Right forelimb (tissue), 1 donor: ENCODE data around the gene MT1B.
"Not testable (repeated sequence)": the region's sequence is repeated elsewhere in the genome, so short reads cannot be mapped to it uniquely, and the experiment has no call there.

Experiments used
- DNase-seq: peaks from one replicate; pipeline ENCODE4 v3.0.0-alpha.2; 2018

Gene MT1B

DNA sequence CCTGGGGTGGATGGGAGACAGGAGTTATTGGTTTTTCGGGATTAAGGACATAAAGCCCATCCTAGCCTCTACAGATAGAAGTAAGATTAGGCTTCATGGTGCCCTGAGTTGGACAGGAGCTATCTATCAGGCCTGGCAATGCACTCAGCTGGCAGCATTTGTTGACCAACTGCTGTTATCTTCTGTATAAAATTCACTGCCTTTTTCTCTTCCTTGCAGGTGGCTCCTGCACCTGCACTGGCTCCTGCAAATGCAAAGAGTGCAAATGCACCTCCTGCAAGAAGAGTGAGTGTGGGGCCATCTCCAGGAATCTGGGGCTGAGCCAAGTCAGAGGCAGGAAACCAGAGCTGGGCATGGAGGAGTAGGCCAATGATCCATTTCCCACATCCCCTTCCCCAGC is 12.6 kb upstream of the MT1B start:
- no peak for DNase-seq

DNA sequence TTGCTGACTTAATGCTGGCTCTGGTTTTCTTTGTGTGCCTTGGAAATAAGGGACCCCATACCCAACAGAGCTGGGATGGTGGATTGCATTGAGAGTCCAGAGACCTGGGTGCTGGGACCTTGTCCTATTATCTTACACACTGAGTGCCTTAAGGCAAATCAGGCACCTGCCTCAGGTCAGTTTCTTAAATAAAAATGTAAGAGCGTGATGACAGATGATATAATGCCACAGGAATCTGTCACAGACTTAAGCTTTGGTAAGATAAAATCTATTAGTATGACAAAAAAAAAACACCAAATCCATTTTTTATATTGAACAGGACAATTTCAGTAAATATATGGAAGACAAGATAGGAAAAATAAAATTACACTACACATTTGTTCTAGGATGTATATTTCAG is 11.6 kb upstream of the MT1B start:
- no peak for DNase-seq

DNA sequence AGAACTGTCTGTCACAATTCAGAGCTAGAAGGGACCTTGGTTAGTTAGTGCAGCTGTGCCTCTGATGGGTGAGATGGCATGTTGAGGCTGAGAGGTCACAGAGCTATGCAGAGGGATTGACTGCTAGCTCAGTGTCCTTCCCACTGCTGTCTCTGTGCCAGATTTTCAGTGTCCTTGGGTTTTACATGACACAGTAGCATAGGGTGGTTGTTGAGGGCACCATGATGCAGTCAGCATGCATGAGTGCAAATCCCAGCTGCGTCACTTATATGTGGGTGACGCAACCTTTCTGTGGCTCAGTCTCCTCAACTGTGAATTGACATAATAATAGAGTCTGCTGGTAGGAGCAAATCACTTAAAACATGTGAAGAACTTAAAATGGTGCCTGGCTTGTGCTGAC is 10.5 kb upstream of the MT1B start:
- no peak for DNase-seq

DNA sequence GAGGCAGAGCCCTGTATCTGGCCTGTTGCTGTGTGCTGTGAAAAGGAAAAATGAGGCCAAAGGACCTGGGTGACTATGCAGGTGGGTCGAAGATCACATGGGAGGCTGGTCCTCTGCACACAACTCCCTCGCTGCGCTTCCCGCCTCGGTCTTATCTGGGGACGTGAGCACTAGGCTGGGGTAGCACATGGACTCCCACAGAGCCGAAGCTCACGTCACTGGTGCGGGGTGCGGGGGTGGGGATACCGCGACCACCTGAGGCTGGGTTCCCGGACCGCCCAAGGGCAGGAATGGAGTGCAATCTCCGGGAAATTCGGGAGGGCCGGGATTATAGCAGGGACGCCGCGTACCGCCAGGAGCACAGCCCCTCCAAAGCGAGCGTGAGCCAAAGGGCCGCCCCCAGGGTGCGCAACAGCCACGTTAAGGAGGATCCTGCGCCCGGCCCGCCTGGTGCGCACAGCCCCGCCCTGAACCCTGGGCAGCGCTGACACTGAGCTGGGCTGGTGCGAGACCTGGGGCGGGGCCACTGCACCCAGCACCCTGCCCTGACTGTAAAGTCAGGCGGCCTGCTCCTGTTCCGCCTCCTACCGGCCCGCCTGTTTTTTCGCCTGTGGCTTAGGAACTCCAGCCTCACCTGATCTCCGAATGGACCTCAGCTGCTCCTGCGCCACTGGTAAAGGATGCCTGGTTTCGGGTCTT is 8.5 kb upstream of the MT1B start:
- no peak for DNase-seq

DNA sequence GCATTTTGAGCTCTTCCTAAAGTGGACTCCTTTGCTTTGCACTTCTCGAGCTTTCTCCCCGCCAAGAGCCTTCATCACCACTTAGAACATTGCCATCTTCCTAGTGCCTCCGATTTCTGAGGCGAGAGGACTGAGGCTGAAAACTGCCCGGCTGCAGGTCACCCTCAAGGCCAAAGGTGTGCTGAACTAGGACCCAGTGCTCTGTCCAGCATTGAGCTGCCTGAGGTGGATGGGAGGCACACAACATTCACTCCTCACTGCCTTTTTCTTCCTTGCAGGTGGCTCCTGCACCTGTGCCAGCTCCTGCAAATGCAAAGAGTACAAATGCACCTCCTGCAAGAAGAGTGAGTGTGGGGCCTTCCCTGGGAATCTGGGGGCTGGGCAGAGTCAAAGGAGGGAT is 7.9 kb upstream of the MT1B start:
- no peak for DNase-seq

- DNase-seq, result no peak
These were observed 6.4 kb upstream of the MT1B start for GRCh38 chr16:56645311-56645710.

DNA sequence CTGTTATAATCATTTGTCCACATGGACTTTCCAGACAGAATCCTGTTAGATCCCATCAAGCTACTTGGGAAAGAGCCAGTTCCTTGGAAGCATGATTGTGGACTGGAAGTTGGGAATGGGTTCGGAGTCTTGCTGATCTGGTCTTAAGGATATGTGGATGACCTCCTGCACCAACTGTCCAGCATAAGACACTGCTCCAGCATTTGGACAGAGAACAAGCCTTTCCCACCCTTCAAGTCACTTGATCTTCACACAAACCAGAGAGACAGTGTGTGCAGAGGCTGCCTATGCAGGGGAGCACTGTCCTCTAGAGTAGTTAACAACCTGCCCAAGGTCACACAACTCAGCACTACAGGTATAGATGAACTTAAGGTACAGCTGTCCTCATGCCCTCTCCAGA is 5.8 kb upstream of the MT1B start:
- DNase-seq, result no peak

DNA sequence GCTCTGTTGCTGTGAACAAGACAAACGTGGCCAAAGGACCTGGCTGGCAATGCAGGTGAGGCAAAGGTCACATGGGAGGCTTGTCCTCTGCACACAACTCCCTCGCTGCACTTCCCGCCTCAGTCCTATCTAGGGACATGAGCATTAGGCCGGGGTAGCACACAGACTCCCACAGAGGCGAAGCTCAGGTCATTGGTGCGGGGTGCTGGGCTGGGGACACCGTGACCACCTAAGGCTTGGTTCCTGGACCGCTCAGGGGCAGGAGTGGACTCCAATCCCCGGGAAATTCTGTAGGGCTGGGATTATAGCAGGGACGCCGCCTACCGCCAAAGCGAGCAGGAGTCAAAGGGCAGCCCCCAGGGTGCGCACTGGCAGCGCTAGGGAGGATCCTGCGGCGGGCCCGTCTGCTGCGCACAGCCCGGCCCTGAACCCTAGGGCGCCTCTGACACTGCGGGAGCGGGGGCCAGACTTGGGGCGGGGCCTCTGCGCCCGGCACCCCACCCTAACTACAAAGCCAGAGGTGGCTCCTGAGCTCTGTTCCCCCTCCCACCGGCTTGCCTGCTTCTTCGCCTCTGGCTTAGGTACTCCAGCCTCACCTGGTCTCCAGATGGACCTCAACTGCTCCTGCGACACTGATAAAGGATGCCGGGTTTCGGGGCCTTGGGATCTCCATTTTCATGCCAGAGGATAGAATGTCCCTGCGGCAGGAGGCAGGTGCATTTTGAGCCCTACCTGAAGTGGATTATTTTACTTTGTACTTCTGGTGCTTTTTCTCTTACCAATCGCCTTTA is 3.9 kb upstream of the MT1B start:
- no peak for DNase-seq

DNA sequence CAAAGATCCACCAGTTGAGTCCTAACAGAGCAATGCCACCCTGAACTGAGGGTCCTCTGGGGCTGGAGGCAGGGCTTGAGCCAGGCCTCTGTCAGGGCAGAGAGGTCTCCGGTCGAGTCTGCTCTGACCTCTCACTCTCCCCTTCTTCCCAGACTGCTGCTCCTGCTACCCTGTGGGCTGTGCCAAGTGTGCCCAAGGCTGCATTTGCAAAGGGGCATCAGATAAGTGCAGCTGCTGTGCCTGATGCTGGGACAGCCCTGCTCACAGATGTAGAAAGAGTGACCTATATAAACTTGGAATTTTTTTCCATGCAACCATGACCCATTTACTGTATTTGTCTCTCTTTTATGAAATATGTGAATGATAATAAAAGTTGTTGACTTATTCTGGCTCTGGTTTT is 2.4 kb upstream of the MT1B start:
- DNase-seq, result no peak

DNA sequence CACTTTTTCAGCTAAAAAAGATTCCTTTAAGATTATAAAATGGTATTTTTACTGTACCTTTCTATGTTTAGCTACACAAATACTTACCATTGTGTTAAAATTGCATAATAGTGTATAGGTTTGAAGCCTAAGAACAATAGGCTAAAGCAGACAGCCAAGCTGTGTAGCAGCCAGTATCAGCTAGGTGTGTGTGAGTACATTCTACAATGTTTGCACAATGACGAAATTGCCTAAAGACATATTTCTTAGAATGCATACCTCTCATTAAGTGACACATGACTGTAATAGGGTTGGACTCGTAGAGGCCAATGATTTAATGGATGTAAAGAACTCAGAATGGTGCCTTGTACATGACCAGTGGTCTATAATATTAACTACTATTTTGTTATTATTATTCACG is 1.9 kb upstream of the MT1B start:
- no peak for DNase-seq

- DNase-seq, result no peak
These were observed 914 bp downstream of the MT1B start for GRCh38 chr16:56652600-56652999.

DNA sequence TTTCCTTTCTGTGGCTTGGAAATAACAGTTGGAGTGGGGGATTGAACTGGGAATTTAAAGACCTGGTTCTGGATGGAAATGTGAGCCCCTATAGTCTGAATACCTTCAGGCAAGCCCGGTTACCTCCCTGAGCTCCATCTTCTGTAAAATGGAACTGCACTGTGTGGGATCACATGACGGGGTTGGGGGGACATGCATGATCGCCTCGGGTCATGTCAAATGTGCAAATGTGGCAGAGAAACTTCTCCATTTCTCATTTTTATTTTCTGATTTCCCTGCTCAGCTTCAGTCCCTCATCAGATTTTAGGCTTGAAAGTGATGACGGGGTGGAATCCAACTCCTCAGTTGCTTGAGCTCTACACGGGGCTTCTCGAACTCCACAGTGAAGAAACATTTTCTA is 1.5 kb downstream of the MT1B start:
- DNase-seq, result no peak

- no peak for DNase-seq
These were observed 6.1 kb downstream of the MT1B start, which contains the start of gene MT1F for GRCh38 chr16:56657555-56658326. TSS of gene MT1F (plus strand) at chr16:56657959. CDS start at chr16:56658059, 100 bp downstream.

DNA sequence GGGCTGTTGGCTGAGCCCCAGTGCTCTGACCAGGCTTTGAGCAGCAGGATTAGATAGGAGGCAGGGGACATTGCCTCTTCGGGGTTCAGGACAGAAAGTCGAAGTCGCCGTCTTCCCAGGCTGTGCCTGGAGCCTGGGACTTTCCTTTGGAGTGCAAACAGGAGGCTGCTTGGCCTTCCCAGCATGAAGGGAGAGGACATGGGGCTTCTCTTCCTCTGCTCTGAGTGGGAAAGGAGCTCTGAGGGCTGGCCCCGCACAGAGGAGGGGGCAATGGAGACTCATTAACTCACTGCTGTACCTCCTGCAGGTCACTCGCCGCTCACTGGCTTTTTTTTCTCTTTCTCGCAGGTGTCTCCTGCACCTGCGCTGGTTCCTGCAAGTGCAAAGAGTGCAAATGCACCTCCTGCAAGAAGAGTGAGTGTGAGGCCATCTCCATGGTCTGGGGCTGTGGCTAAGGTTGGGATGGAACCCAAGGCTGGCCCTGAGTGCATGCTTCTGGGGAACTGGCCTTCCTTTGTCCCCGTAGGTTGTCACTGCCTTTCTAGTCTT is 6.7 kb downstream of the MT1B start:
- DNase-seq, result no peak

DNA sequence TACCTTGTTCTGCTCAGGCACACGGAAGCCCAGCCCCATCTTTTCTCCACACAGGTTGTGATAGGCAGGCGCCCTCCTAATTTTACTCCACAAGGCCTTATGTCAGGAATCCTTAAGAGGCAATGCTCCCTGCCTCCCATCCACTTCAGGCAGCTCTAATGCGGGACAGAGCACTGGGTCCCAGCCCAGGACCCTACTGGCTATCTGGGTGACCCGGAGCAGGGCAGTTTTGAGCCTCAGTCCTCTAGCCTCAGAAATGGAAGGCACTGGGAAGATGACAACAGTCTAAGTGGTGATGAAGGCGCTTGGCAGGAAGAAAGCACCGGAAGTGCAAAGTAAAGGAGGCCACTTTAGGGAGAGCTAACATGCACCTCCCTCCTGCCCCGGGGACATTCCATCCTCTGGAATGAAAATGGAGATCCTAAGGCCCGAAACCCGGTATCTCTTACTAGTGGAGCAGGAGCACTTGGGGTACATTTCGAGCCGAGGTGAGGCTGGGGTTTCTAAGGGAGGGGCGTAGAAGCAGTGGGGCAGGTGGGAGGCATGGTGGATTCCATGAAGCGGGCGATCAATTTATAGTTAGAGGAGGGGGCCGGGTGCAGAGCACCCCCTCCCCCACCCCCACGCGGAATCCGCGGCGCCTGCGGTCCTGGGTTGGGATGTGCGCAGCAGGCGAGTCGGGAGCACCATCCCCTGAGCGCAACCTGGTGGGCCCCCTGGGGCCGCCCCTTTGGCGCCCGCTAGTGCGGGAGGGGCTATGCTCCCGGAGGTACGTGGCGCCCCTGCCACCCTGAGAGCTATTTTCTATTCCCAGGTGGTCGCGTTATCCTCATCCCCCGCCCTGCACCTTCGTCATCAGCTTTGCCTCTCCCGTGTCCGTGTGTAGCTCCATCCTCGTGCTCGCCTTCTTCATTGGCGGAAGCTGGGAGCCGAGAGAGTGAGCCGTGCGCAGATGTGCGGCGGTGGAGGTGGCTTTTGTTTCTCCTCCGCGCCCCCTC is 11.0 kb downstream of the MT1B start:
- DNase-seq, result no peak

- no peak for DNase-seq
These were observed 12.8 kb downstream of the MT1B start for GRCh38 chr16:56664506-56664905.

DNA sequence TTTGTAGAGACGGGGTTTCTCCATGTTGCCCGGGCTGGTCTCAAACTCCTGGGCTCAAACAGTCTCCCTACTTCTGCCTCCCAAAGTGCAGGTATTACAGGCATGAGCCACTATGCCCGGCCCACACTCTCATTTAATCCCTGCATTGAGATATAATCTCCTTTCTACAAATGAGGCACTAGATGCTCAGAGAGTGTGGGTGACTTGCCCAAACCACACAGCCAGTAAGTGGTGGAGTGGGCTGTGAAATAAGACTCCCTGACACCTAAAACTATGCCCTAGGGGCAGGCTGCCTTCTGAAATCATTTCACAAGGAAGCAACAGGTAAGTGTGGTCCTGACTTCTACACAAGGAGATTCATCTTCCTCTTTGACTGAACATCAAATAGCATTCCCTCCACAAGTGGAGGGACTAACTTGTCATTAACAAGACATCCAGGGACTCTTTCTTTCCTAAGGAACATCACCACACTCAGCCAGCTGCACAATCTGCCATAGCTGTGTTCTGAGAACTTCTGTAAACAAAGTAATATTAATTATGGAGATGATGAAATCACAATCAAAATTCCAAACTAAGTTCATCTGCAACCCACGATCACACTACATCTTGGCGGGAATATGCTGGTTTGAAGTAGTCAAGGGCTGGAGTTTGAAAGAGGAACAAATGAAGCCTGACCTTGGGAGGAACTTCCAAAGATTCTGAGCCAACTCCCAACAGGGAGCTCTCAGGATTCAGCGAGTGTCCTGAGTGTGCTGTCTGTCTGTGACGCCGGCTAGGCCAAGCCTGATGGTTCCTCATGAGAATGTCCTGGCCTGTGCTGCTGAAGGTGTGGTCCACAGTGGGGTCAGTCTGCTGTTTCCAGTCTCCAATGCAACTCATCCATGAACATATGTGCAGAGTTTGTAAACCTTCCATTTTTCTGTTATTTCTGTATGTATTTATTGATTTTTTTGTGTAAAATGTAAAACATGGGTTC is 13.9 kb downstream of the MT1B start:
- not testable (repeated sequence) for DNase-seq

GRCh38 chr16:56667581-56668571 is 16.2 kb downstream of the MT1B start, which contains the start of gene MT1G:
TSS of gene MT1G (minus strand) at chr16:56668065. CDS start at chr16:56667993, 72 bp downstream.
- DNase-seq, result no peak
